Keratinocyte (primary cell): ENCODE data around the gene DGCR8. TPM values are rescaled to one million over a fixed set of nuclear protein-coding genes. Genes with fewer than 3 reads are reported as not detected.

Experiments used
- DNase-seq: peaks from one replicate; pipeline ENCODE4 v3.0.0-alpha.2; 2011; ENCODE audit warnings: low read depth, missing footprints, low spot score
- FAIRE-seq: peaks from 2 replicates; lab custom pipeline; 2011; peaks lifted over from hg19 to GRCh38; lab: Jason Lieb, UNC
- H2AFZ ChIP-seq: 2 replicates; pipeline ENCODE4 v1.6.0; 2012; ENCODE audit warnings: low read length, control low read depth, inconsistent platforms; ENCODE audit not compliant: control insufficient read depth
- H3K27ac ChIP-seq: 2 replicates; pipeline ENCODE4 v1.5.1; 2011; ENCODE audit warnings: low read length; ENCODE audit not compliant: control insufficient read depth, insufficient read depth
- H3K27me3 ChIP-seq: 3 replicates; pipeline ENCODE4 v1.6.0; 2011; ENCODE audit warnings: low read length; ENCODE audit not compliant: control insufficient read depth, insufficient read depth; ENCODE audit errors: extremely low read depth
- H3K36me3 ChIP-seq, 2 experiments: 2 replicates in 1 of 2; 3 replicates in 1 of 2; pipeline ENCODE4 v1.5.1; 2011; ENCODE audit warnings: low read length in 2 of 2, mild to moderate bottlenecking in 1 of 2; ENCODE audit not compliant: control insufficient read depth in 2 of 2, insufficient read depth in 2 of 2; ENCODE audit errors: extremely low read depth in 1 of 2
- H3K4me1 ChIP-seq: 3 replicates; pipeline ENCODE4 v1.5.1; 2011; ENCODE audit warnings: low read length; ENCODE audit not compliant: control insufficient read depth, insufficient read depth; ENCODE audit errors: extremely low read depth
- H3K4me2 ChIP-seq: 3 replicates; pipeline ENCODE4 v1.6.0; 2011; ENCODE audit warnings: low read depth, low read length; ENCODE audit not compliant: control insufficient read depth, insufficient read depth; ENCODE audit errors: extremely low read depth
- H3K4me3 ChIP-seq, 3 experiments: fragments of 200-600 bp in 1 of 3; sonication (generic) in 1 of 3; 2 replicates in 2 of 3; 3 replicates in 1 of 3; pipeline ENCODE4 v1.5.1; 2011 to 2016; ENCODE audit warnings: low read length in 3 of 3, mild to moderate bottlenecking in 3 of 3, control low read depth in 2 of 3, inconsistent platforms in 1 of 3, low read depth in 1 of 3, mixed read lengths in 1 of 3, mixed run types in 1 of 3, moderate library complexity in 1 of 3; ENCODE audit not compliant: control insufficient read depth in 2 of 3, insufficient read depth in 2 of 3; ENCODE audit errors: extremely low read depth in 1 of 3
- H3K79me2 ChIP-seq: 2 replicates; pipeline ENCODE4 v1.6.0; 2012; ENCODE audit warnings: low read length; ENCODE audit not compliant: control insufficient read depth, insufficient read depth
- H3K9ac ChIP-seq: 3 replicates; pipeline ENCODE4 v1.6.0; 2011; ENCODE audit warnings: low read length; ENCODE audit not compliant: control insufficient read depth, insufficient read depth; ENCODE audit errors: extremely low read depth
- H3K9me1 ChIP-seq: 3 replicates; pipeline ENCODE4 v1.6.0; 2011; ENCODE audit warnings: low read length; ENCODE audit not compliant: control insufficient read depth, insufficient read depth; ENCODE audit errors: extremely low read depth
- H3K9me3 ChIP-seq: 2 replicates; pipeline ENCODE4 v1.5.1; 2012; ENCODE audit warnings: low read depth, low read length; ENCODE audit not compliant: control insufficient read depth
- H4K20me1 ChIP-seq: 3 replicates; pipeline ENCODE4 v1.6.0; 2011; ENCODE audit warnings: low read length; ENCODE audit not compliant: control insufficient read depth, insufficient read depth; ENCODE audit errors: extremely low read depth
- CTCF ChIP-seq, 3 experiments: IDR thresholded peaks in 1 of 3; conservative IDR thresholded peaks in 1 of 3; optimal IDR thresholded peaks in 1 of 3; 2 replicates in 2 of 3; 3 replicates in 1 of 3; pipeline versions ENCODE3 to v1.5.1; 2011; ENCODE audit warnings: low read length in 3 of 3, mild to moderate bottlenecking in 3 of 3, moderate library complexity in 2 of 3, control low read depth in 1 of 3, inconsistent platforms in 1 of 3; ENCODE audit not compliant: insufficient read depth in 2 of 3; ENCODE audit errors: extremely low read depth in 1 of 3
- EZH2 ChIP-seq: IDR thresholded peaks from one replicate; pipeline ENCODE4 v1.6.1; 2012; ENCODE audit warnings: inconsistent platforms, mild to moderate bottlenecking, low read length, moderate library complexity
- dilution Hi-C: fragments of 300-500 bp; cut with MboI; formaldehyde crosslinking; loops from one replicate; pipeline ENCODE4 v1.7.0; 2020; ENCODE audit warnings: low sequenced_read_pairs; ENCODE audit not compliant: extremely low pct_ligation_motif_present
- polyA plus RNA-seq, 5 experiments: library from polyadenylated mRNA; depleted of rRNA in 3 of 5; stranded (reverse) in 3 of 5; stranded (forward) in 1 of 5; unstranded in 1 of 5; fragments of >200 nt; gene quantifications; 1 replicate in 1 of 5; 2 replicates in 3 of 5; 3 replicates in 1 of 5; pipeline versions ENCODE4 v1.2.1 to v1.2.3, GENCODE V29; 2011 to 2012; ENCODE audit warnings: missing spikeins in 2 of 5, low read depth in 1 of 5, low replicate concordance in 1 of 5

Gene DGCR8
- polyA plus RNA-seq, 1 donor (not counting 4 experiments of a cell fraction or from before 2014, with no cell fraction given): 17.2 TPM

- no peaks in the 10 kb centered on the region for H3K9me3 ChIP-seq
- DNase-seq (no peak), FAIRE-seq (no peak)
- H3K36me3 ChIP-seq: peaks cover 7 to 30% of the 10 kb centered on the region in 2 experiments
- no peaks in the 10 kb centered on the region for H3K4me1 ChIP-seq
- H3K9me1 ChIP-seq: no peaks in the 10 kb centered on the region
- dilution Hi-C loops: no loop called here
- no peak overlapping the region for H3K4me3 ChIP-seq
- no peak for TF ChIP-seq CTCF (optimal IDR thresholded peaks at IDR 0.05 in 1 of 3, IDR thresholded peaks at IDR 0.05 in 1 of 3, conservative IDR thresholded peaks at IDR 0.05 in 1 of 3; ENCODE audit: extremely low read depth in 1 of 3, insufficient read depth in 2 of 3, low read length in 3 of 3)
- TF ChIP-seq EZH2: no peak
- no peak overlapping the region for H3K9ac ChIP-seq
- H3K27me3 ChIP-seq: no peaks in the 10 kb centered on the region
- H3K4me2 ChIP-seq: no peak overlapping the region
- H4K20me1 ChIP-seq: peaks cover 3% of the 10 kb centered on the region
- H3K27ac ChIP-seq: no peak overlapping the region
- H3K79me2 ChIP-seq: no peaks in the 10 kb centered on the region
- H2AFZ ChIP-seq: no peak overlapping the region
Measured at GRCh38 chr22:20039683-20040325, 40.2 kb upstream of the DGCR8 start.

DNA sequence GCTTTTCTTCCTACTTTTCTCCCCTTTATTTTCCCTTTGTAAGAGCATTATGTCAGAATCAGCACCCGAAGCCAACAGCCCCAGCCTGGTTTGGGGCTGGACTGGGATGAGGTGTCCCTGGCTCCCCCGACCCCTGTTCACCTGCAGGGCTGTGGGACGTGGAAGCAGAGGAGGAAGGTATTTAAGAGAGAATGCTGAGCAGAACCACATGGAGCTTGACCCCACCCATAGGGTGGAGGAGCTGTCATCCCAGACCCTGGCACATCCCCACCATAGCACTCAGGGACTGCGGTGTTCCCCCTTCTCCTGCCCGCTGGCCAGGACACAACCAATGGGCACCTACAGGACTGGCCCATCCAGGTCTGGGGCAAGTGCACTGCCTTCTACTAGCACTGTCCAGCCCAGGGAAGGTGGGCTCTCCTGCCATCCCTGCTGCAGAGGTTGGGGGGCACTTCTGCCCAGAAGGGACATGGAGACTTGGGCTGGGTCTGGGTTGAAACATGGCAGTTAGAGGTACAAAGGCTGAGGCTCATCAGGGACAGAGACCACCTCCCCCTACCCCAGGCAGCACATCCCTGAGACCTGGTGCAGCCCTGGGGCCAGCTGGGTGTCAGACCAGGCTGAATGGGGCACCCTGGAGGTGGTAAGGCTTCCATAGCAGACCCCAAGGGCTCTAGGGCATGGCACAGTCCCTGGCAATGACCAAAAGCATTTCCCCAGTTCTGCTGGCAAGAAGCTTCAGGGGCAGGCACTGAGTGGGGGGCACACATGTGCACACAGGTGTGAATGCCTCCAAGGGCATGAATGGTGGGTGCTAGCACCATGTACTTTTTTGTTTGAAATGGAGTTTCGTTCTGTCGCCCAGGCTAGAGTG, 39.5 kb upstream of the DGCR8 start:
- H3K4me1 ChIP-seq: no peaks in the 10 kb centered on the region
- peaks cover 7 to 30% of the 10 kb centered on the region in 2 experiments for H3K36me3 ChIP-seq
- H3K9ac ChIP-seq: no peak overlapping the region
- no peaks in the 10 kb centered on the region for H3K27me3 ChIP-seq
- H4K20me1 ChIP-seq: peaks cover 3% of the 10 kb centered on the region
- no peak overlapping the region for H3K4me2 ChIP-seq
- dilution Hi-C loops: no loop called here
- no peaks in the 10 kb centered on the region for H3K79me2 ChIP-seq
- H3K4me3 ChIP-seq: no peak overlapping the region
- FAIRE-seq (no peak), DNase-seq (no peak)
- H3K9me1 ChIP-seq: no peaks in the 10 kb centered on the region
- H2AFZ ChIP-seq: no peak overlapping the region
- TF ChIP-seq EZH2 (no peak), CTCF (optimal IDR thresholded peaks at IDR 0.05 in 1 of 3, IDR thresholded peaks at IDR 0.05 in 1 of 3, conservative IDR thresholded peaks at IDR 0.05 in 1 of 3; ENCODE audit: extremely low read depth in 1 of 3, insufficient read depth in 2 of 3, low read length in 3 of 3) (no peak)
- no peak overlapping the region for H3K27ac ChIP-seq
- H3K9me3 ChIP-seq: no peaks in the 10 kb centered on the region
